NCI-H446 treated with DMSO at 0.1 percent for 48 hours (cell line): ENCODE measurements around the gene SDHD.

Experiments
- DNase-seq: peaks from one replicate; lab custom pipeline; 2025; lab: John Stamatoyannopoulos, UW

The SDHD gene

GRCh38 chr11:112103446-112103845, 16.8 kb downstream of the SDHD start:
- no peak for DNase-seq

DNA sequence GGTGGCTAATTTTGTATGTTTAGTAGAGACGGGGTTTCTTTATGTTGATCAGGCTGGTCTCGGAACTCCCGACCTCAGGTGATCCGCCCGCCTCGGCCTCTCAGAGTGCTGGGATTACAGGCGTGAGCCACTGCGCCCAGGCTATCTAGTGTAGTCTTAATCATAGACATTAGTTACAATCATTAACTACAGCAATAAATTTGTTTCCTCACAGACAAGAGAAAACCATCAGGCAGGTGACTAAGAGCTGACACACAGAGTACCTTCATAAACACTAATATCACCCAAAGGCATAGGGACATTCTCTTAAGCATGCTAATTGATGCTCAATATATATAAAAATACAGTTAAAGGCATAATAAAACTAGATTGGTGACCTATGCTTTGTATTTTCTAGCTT, 19.4 kb downstream of the SDHD start:
- DNase-seq = no peak

DNA sequence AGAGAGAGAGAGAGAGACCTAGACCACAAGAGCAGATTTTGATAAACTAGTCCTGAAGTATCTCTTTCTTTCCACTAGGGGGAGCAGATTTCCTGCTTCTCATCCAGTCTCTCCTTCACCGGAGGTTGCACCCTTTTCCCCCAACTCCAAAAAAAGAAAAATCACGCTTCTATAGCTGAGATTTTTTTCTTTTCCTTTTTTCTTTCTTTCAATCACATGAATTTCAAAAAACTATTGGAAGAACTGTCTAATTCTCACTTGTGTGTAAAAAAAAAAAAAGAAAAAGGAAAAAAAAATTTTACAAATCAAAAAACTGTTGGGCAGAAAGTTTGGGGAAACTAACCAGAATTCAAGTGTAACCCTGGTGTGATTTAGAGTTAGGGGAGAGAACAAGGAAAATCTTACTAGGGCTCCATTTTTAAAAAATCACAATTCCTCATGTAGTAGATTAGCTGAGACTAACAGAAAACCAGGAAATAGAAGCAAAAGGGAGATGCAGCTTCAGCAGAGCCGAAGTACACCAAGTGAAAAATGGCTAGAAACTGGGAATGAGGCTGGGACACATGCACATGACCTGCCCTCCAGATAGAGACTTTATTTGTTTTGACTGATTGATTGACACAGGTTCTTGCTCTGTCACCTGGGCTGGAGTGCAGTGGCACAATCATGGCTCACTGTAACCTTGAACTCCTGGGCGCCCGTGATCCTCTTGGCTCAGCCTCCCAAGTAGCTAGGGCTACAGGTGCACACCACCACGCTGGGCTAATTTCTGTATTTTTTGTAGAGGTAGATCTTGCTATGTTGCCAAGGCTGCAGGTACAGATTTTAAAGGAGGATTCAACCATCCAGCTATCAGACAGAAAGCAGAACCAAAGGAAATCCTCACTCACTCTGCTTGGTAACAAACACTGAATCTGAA, 27.1 kb downstream of the SDHD start:
- DNase-seq = peak; percentile 58

DNA sequence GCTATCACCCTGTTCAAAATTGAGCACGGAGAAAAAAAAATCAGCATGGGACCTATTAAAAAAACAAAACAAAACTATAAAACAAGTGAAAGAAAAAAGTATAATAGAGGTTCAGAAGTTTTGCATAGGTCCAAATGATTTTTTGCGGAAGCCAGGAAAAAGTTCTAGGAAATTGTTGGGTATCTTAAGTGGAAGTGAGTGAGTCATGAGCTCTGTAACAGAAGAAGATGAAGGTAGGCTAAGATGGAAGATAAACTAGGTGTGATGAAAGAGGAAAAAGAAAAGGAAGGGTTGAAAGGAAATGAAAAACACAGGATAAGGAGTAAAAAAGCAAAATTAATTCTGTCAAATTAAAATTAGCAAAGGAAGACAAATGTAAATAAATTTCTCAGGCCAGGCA, 27.8 kb downstream of the SDHD start:
- DNase-seq = no peak

DNA sequence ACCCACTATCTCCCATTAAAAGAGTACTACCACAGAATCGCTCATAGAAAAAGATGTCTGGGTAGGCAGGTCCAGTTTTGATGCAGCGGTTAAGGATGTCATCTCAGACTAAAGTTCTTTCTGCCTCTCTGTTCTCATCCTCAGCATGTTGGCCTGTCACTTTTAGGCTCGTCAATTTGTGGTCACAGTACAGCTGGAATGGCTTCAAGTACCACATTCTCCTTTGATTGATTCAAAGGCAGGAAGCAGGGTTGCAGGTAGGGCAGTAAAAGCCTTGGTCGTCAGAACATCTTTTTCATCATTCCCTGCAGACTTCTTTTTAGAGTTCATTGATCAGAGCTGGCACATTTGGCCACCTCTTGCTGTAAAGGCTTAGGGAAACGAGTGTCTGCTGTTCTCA, 28.7 kb downstream of the SDHD start:
- no peak for DNase-seq

GRCh38 chr11:112118176-112118575, 31.5 kb downstream of the SDHD start:
- no peak for DNase-seq

DNA sequence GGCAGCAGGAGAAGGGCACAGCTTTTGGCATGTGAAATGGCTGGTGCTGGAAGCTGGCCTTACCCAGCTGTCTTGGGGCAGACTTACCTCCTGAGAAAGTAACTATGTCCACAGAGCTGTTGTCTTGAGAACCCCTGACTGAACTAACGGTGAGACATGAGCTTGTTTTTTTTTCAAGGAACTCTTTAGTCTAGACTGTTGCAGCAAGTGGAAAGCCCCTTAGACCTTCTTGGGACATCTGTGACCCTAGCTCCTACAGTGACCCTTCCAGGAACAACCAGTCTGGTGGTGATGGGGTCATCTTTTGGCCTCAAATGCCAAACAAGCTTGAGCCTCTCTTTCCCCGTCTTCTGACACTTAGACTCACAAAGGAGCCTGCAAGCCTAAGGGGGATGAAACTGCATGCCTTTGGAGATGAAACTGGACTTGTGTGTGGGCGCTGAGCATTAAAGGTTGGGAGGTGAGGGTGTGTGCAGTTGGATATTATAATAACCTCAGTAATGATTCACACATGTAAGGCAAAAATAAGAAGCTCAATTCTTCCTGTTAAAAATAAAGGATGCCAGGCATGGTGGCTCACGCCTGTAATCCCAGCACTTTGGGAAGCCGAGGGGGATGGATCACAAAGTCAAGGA, 35.4 kb downstream of the SDHD start:
- no peak for DNase-seq

GRCh38 chr11:112123129-112123528, 36.5 kb downstream of the SDHD start:
- DNase-seq = no peak

GRCh38 chr11:112127056-112127455, 40.4 kb downstream of the SDHD start:
- no peak for DNase-seq

- DNase-seq = peak; percentile 41
Observed at GRCh38 chr11:112128483-112129121, 41.9 kb downstream of the SDHD start.

GRCh38 chr11:112129656-112130055, 43.0 kb downstream of the SDHD start:
- no peak for DNase-seq

DNA sequence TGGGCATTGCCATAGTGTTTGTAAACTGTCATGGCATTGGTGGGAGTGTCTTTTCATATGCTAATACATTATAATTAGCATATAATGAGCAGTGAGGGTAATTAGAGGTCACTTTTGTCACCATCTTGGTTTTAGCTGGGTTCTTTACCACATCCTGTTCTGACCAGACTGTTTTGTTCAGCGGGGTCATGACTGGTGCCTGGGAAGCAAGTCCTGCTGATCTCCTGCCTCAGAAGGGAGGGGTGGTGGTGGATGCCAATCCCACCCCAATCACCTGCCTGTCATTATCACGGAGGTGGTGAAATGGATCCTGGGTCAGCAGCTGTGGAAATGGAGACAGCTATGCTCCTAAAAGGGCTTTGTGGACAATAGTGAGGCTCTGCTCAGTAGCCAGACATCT, 46.1 kb downstream of the SDHD start:
- no peak for DNase-seq

DNA sequence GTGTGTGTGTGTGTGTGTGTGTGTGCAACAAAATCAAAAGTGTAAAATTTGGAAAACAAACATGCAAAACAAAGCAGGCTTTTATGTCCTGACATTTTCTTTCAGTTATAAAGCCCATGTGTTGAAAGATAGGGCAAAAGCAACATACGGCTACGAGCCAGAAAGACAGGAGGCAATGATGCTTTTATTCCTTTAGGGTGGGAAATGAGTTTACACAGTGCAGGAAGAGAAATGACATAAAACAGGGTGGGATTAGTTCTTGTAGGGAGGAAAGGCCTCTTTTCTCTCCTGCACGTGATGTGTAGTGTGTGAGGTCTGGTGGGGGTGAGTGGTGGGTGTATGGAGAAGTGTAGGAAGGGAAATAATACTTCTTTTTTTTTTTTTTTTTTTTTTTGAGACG, 47.8 kb downstream of the SDHD start:
- no peak for DNase-seq

- no peak for DNase-seq
Observed at GRCh38 chr11:112143597-112143996, 56.9 kb downstream of the SDHD start.
